T-cell (primary cell): Measurements from ENCODE around the gene TMPRSS15. TPM values are rescaled to one million over a fixed set of nuclear protein-coding genes. Genes with fewer than 3 reads are reported as not detected.

Source experiments
- ATAC-seq, 4 experiments: fragments of 200-7000 bp in 3 of 4; fragments of 150-1000 bp in 1 of 4; cut with Tn5 transposase; replicated peaks in 1 of 4; 1 replicate in 3 of 4; 2 replicates in 1 of 4; pipeline ENCODE4 v1.10.0; 2021; ENCODE audit warnings: moderate library complexity in 3 of 4, mild to moderate bottlenecking in 2 of 4, moderate number of reproducible peaks in 1 of 4
- CTCF ChIA-PET, 2 donors: fragments of 300-600 bp; sonication (Branson Sonifier 250); formaldehyde crosslinking; loops; one replicate each; lab custom pipeline; 2022; ENCODE audit warnings: antibody characterized with exemption in 2 of 2; lab: Charles Lee
- POLR2A ChIA-PET, 2 donors: fragments of 300-600 bp; sonication (Branson Sonifier 250); formaldehyde crosslinking; loops; one replicate each; lab custom pipeline; 2022; ENCODE audit warnings: antibody characterized with exemption in 2 of 2; lab: Charles Lee
- DNase-seq, 35 experiments: peaks; one replicate each; pipeline versions ENCODE4 v3.0.0 to v3.0.0-alpha.2; 2013 to 2023
- H3K27ac ChIP-seq: one replicate; pipeline ENCODE4 v1.5.1; 2013; ENCODE audit warnings: low read length
- H3K27me3 ChIP-seq, 2 experiments: replicated peaks in 1 of 2; 1 replicate in 1 of 2; 2 replicates in 1 of 2; pipeline versions ENCODE4 v1.6.1 to v1.7.0; 2013; ENCODE audit warnings: low read length in 1 of 2, mixed read lengths in 1 of 2; ENCODE audit not compliant: control insufficient read depth in 2 of 2, insufficient read depth in 2 of 2; ENCODE audit errors: extremely low read depth in 1 of 2
- H3K36me3 ChIP-seq, 2 donors: 1 replicate in 1 of 2; 2 replicates in 1 of 2; pipeline versions ENCODE4 v1.6.1 to v1.7.0; 2013; ENCODE audit warnings: low read length in 1 of 2; ENCODE audit not compliant: control insufficient read depth in 2 of 2, insufficient read depth in 1 of 2; ENCODE audit errors: extremely low read depth in 1 of 2
- H3K4me1 ChIP-seq, 2 experiments: 1 replicate in 1 of 2; 2 replicates in 1 of 2; pipeline versions ENCODE4 v1.6.1 to v1.7.0; 2013; ENCODE audit warnings: low read length in 2 of 2, mixed read lengths in 1 of 2; ENCODE audit not compliant: insufficient read depth in 2 of 2, control insufficient read depth in 1 of 2; ENCODE audit errors: extremely low read depth in 1 of 2
- H3K4me3 ChIP-seq, 2 donors: 1 replicate in 1 of 2; 2 replicates in 1 of 2; pipeline versions ENCODE4 v1.5.1 to v1.7.0; 2013; ENCODE audit warnings: mild to moderate bottlenecking in 2 of 2, low read length in 1 of 2, moderate library complexity in 1 of 2; ENCODE audit not compliant: control insufficient read depth in 1 of 2; ENCODE audit errors: extremely low read depth in 1 of 2
- H3K9me3 ChIP-seq: 2 replicates; pipeline ENCODE4 v1.7.0; 2013
- H3K27ac Mint-ChIP-seq, 2 donors: one replicate each; pipeline ENCODE4 v1.8.0; 2020 to 2021; ENCODE audit warnings: mild to moderate bottlenecking in 2 of 2, mixed read lengths in 2 of 2
- H3K27me3 Mint-ChIP-seq, 2 donors: one replicate each; pipeline ENCODE4 v1.8.0; 2021 to 2022; ENCODE audit warnings: mixed read lengths in 2 of 2
- H3K36me3 Mint-ChIP-seq: one replicate; pipeline ENCODE4 v1.8.0; 2021; ENCODE audit warnings: mixed read lengths
- H3K4me1 Mint-ChIP-seq, 3 donors: one replicate each; pipeline ENCODE4 v1.8.0; 2020 to 2022; ENCODE audit warnings: mixed read lengths in 3 of 3, mild to moderate bottlenecking in 1 of 3
- H3K4me3 Mint-ChIP-seq, 3 donors: one replicate each; pipeline ENCODE4 v1.8.0; 2020 to 2022; ENCODE audit warnings: mild to moderate bottlenecking in 3 of 3, mixed read lengths in 3 of 3, moderate library complexity in 3 of 3
- H3K9me3 Mint-ChIP-seq, 3 donors: one replicate each; pipeline ENCODE4 v1.8.0; 2020 to 2022; ENCODE audit warnings: mixed read lengths in 3 of 3
- total RNA-seq, 35 experiments: library from RNA in 6 of 35; stranded (reverse) in 6 of 35; fragments of 120-200 nt in 1 of 35; gene quantifications; one replicate each; pipeline versions ENCODE4 v1.2.1 to v1.2.4 and lab custom pipeline; 2013 to 2026

Gene TMPRSS15
- total RNA-seq, 5 donors from 2014 or later (not counting 1 experiment from before 2014, with no cell fraction given), result not detected

DNA sequence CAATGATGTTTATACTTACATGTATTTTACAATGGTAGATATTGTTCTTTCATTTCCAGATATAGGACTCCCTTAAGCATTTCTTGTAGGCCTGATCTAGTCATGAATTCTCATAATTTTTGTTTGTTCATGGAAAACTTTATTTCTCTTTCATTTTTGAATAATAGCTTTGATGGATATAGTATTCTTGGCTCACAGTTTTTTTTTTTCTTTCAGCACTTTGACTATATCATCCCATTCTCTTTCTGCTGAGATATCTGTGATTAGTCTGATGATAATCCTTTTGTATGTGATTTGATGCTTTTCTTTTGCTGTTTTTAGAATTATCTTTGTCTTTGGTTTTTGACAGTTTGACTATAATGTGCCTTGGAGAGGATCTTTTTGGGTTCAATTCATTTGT lies 183.1 kb downstream of the TMPRSS15 start:
- no peak overlapping the region for H3K4me3 Mint-ChIP-seq
- Histone ChIP-seq H3K27me3 (no peaks in the 10 kb centered on the region), H3K27ac (no peak overlapping the region), H3K4me1 (no peaks in the 10 kb centered on the region), H3K4me3 (no peak overlapping the region), H3K36me3 (no peaks in the 10 kb centered on the region), H3K9me3 (no peaks in the 10 kb centered on the region)
- no peak for DNase-seq
- H3K27ac Mint-ChIP-seq, result no peak overlapping the region
- no peaks in the 10 kb centered on the region for H3K27me3 Mint-ChIP-seq
- H3K4me1 Mint-ChIP-seq, result no peaks in the 10 kb centered on the region
- ChIA-PET CTCF (no interaction called here), POLR2A (no interaction called here)
- H3K36me3 Mint-ChIP-seq, result no peaks in the 10 kb centered on the region
- peaks cover 19 to 51% (median 29%) of the 10 kb centered on the region in 3 donors for H3K9me3 Mint-ChIP-seq
- no peak for ATAC-seq

Other genes starting within 250 kb of the TMPRSS15 start
- gene CHODL, start 159.0 kb downstream of the TMPRSS15 start, total RNA-seq, result under 1 TPM in 3 of 5 donors, not detected in 2; 0.16 to 0.47 (median 0.38) TPM